GM10266 (cell line): Measurements from ENCODE around the gene TXNL4B.

Experiments used
- DNase-seq: peaks from one replicate; pipeline ENCODE4 v3.0.0; 2012; ENCODE audit errors: extremely low spot score
- TF ChIP-seq, protein P1 (sequence below): IDR thresholded peaks from 2 replicates; pipeline ENCODE4 v1.5.1; 2012; ENCODE audit warnings: mild to moderate bottlenecking, low read depth; ENCODE audit not compliant: control insufficient read depth, insufficient read depth; ENCODE audit errors: missing control alignments

Gene TXNL4B

DNA sequence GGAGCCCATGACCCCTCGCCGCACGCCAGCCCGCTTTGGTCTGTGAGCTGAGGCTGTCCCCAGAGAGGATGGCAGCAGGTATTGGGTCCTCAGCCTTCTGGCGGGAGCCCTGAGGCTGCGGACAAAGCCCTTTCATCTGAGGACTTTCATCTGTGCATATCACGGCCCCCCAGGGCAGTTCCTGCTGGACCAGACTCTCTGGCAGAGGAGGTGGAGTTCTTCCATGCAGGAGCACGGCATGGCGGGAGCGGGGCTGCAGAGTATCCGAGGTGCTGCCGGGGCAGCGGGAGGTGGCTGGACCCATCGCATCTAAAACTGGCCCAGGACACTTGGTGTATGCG lies 19.0 kb upstream of the TXNL4B start:
- no peak for DNase-seq
- TF ChIP-seq, protein P1, sequence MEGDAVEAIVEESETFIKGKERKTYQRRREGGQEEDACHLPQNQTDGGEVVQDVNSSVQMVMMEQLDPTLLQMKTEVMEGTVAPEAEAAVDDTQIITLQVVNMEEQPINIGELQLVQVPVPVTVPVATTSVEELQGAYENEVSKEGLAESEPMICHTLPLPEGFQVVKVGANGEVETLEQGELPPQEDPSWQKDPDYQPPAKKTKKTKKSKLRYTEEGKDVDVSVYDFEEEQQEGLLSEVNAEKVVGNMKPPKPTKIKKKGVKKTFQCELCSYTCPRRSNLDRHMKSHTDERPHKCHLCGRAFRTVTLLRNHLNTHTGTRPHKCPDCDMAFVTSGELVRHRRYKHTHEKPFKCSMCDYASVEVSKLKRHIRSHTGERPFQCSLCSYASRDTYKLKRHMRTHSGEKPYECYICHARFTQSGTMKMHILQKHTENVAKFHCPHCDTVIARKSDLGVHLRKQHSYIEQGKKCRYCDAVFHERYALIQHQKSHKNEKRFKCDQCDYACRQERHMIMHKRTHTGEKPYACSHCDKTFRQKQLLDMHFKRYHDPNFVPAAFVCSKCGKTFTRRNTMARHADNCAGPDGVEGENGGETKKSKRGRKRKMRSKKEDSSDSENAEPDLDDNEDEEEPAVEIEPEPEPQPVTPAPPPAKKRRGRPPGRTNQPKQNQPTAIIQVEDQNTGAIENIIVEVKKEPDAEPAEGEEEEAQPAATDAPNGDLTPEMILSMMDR: no peak

DNA sequence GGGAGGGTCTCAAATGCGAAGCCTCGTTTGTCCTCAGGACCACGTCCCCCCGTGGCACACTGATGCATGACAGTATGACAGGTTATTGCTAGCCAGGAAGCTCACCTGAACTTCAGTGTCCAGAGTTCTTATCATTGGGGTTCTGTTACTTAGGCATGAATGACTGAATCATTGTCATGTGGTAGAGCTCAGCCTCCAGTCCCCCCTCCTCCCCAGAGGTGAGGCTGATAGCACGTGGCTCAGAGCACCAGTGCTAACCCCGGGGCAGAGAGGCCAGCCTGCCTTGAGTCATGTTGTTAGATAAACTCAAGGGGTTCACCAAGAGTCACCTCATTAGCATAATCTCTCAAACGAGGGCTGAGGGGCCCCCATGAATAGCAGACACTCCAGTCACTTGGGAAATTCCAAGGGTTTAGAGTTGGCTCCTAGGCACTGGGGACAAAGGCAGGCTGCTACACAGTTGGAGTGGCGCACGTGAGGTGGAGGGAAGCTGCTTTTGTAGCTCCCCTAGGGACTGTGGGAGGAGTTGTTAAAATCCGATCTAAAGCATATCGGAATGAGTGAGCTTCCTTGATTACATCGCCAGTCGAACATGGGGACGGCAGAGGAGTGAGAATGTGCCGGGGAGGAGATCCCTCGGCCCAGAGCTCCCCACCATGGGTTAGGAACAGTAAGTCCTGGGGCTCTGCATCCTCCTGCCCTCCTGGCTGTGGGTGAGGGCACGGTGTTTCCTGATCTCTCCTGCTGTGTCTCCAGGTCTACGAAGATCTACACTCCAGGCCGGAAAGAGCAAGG lies 18.4 kb upstream of the TXNL4B start:
- TF ChIP-seq, protein P1: no peak
- DNase-seq: no peak

DNA sequence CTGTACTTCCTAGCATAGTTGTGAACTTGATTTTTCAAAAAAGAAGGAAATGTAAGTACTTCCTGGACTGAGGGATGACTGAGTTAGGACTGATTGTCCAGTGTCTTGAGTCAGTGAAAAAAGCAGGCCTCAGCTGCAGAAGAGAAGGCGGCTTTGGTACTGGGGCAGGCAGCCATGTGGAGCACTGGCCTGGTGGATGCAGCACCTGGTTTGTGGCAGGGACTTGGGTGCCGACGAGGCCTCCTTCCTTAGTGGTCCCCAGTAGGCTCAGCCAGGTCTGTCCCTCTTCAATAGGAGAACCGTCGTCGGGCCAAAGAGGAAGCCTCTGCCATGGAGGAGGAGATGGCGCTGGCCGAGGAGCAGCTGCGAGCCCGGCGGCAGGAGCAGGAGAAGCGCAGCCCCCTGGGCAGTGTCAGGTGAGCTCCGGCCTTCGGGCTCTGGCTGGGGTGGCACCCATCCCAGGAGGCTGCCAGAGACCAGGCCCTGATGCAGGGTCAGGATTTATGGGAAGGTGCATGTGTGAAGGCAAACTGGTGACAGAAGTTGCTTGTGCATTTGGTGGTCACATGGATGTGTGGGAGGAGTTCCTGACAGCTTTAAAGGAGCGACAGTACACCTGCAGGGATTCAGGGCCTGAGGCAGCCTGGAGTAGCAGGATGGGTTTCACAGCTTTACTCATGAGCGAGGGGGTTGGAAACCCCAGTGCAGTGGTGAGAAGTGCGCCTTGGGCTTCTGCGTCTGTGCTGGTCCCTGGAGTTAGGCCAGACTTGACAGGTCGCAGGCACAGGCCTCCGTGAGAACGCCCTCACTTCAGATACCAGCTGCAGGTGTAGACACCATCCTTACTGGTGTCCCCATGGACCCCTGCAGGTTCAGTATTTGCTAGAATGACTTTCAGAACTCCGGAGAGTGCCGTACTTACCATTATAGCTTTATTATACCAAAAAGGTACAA lies 17.5 kb upstream of the TXNL4B start:
- TF ChIP-seq, protein P1: no peak

DNA sequence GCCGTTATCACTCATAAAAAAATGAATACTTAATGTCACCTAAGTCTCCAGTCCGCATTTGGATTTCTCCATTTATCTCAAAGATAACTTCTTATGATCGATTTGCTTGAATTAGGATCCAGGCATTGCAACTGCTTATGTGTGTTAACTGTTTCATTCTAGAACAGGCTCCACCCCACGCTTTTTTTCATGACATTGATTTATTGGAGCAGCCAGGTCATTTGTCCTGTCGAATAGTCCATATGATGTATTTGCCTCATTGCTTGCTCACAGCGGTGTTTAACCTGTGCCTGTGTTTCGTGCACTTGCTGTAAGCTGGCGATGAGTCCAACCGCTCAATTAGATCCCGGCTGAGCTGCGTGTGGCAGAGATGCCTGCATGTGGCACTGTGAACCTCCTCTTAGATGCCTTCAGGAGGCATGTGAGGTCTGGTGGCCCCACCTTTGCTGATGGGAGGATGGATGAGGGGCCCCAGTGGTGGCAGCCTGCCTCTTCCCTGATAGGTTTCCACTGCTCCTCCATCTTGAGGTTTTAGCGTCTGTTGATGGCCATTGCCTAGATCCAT lies 16.6 kb upstream of the TXNL4B start:
- DNase-seq: no peak

More for the DNA sequence above, 17.5 kb upstream of the TXNL4B start:
- DNase-seq: no peak

DNA sequence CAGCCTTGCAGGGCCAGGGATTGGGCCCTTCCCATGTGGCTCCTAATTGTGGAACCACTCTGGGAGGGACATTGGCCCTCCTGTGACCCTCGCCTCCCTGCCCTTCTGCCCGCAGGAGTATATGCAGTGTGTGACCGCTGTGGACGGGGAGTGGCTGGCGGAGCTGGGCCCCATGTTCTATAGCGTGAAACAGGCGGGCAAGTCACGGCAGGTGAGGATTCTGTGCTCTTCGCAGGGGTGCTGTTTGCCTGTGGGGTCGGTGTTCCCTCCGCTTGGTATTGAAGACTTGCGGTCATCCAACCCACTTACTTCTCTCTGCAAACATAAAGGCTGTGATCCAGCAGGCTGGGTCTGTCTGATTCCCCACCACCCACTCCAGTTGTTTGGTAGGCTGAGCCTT lies 15.9 kb upstream of the TXNL4B start:
- DNase-seq: no peak

More for the DNA sequence above, 16.6 kb upstream of the TXNL4B start:
- TF ChIP-seq, protein P1: no peak

DNA sequence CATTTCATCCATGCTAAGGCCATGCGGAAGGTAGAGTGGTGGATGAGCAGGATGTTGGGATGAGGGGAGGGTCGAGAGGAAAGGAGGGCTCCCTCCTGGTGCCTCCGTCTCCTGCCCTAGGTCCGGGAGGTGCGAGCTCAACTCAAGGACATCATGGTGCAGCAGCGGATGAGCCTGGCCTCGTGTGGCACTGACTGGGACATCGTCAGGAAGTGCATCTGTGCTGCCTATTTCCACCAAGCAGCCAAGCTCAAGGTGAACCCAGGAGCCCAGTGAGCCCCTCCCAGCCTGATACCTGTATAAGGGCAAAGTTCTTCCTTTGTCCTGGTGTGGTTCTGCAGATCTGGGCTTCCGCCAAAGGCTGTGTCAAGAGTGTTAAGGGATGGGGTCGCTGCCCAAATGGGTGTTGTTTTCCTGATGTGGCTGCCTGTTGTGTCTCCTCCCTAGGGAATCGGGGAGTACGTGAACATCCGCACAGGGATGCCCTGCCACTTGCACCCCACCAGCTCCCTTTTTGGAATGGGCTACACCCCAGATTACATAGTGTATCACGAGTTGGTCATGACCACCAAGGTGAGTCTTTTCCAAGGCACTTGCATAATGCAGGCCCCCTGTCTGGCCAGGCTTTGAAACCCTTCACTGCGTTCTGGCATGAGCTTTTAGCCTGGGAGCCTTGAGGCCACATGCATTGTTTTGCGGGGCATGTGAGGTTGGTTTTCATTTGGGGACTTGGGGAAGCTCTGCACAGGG lies 15.1 kb upstream of the TXNL4B start:
- DNase-seq: no peak
- TF ChIP-seq, protein P1: no peak

More for the DNA sequence above, 15.9 kb upstream of the TXNL4B start:
- TF ChIP-seq, protein P1: no peak
